MCF 10A (cell line): ENCODE data around the gene PAFAH1B1. TPM values are rescaled to one million over a fixed set of nuclear protein-coding genes. Genes with fewer than 3 reads are reported as not detected.

ENCODE experiments used
- BruUV-seq: library from RNA; stranded (reverse); fragments of 400-500 nt; replicated peaks from 2 replicates; lab custom pipeline; 2021; lab: Mats Ljungman, UMichigan
- CTCF ChIA-PET: fragments of 300-600 bp; sonication (Branson Sonifier 250); formaldehyde crosslinking; extraction: SDS; loops from one replicate; lab custom pipeline; 2021; ENCODE audit warnings: antibody characterized with exemption, inconsistent platforms; lab: Yijun Ruan, JAX
- POLR2A ChIA-PET: fragments of 300-600, 350-650 bp; sonication (Branson Sonifier 250); formaldehyde crosslinking; extraction: SDS; loops from one replicate; lab custom pipeline; 2020; ENCODE audit warnings: antibody characterized with exemption, inconsistent platforms; lab: Yijun Ruan, JAX
- DNase-seq: peaks from one replicate; pipeline ENCODE4 v3.0.0-alpha.2; 2018; ENCODE audit not compliant: unreplicated experiment
- H3K27ac Mint-ChIP-seq: one replicate; pipeline ENCODE4 v1.8.0; 2022; ENCODE audit warnings: mild to moderate bottlenecking, low read depth, mixed read lengths; ENCODE audit not compliant: unreplicated experiment
- H3K27me3 Mint-ChIP-seq: one replicate; pipeline ENCODE4 v1.8.0; 2022; ENCODE audit warnings: mixed read lengths; ENCODE audit not compliant: insufficient read depth, unreplicated experiment
- H3K36me3 Mint-ChIP-seq: one replicate; pipeline ENCODE4 v1.8.0; 2022; ENCODE audit warnings: mild to moderate bottlenecking, moderate library complexity, mixed read lengths; ENCODE audit not compliant: insufficient read depth, unreplicated experiment
- H3K4me1 Mint-ChIP-seq: one replicate; pipeline ENCODE4 v1.8.0; 2022; ENCODE audit warnings: mixed read lengths; ENCODE audit not compliant: insufficient read depth, unreplicated experiment
- H3K4me3 Mint-ChIP-seq: one replicate; pipeline ENCODE4 v1.8.0; 2022; ENCODE audit warnings: mild to moderate bottlenecking, moderate library complexity, mixed read lengths; ENCODE audit not compliant: unreplicated experiment
- H3K9me3 Mint-ChIP-seq: one replicate; pipeline ENCODE4 v1.8.0; 2022; ENCODE audit warnings: mixed read lengths; ENCODE audit not compliant: unreplicated experiment
- intact Hi-C: fragments of 100-400 bp; cut with micrococcal nuclease; formaldehyde crosslinking; loops from 2 replicates; pipeline ENCODE4 v1.14.1; 2022
- microRNA-seq: library from miRNA; unstranded; fragments of <30 nt; microRNA quantifications from one replicate; pipeline ENCODE4 v1.2.0, GENCODE V29; 2022
- total RNA-seq: library from RNA; stranded (reverse); gene quantifications from 2 replicates; pipeline ENCODE4 v1.2.3, GENCODE V29; 2022
- TF ChIP-seq, protein P1 (sequence below): fragments of 200-600 bp; IDR thresholded peaks from one replicate; pipeline ENCODE4 v1.8.0; 2022; ENCODE audit warnings: antibody characterized with exemption, mild to moderate bottlenecking; ENCODE audit not compliant: unreplicated experiment

PAFAH1B1 gene
- total RNA-seq, 1 experiment from 2014 or later = 170 TPM

DNA sequence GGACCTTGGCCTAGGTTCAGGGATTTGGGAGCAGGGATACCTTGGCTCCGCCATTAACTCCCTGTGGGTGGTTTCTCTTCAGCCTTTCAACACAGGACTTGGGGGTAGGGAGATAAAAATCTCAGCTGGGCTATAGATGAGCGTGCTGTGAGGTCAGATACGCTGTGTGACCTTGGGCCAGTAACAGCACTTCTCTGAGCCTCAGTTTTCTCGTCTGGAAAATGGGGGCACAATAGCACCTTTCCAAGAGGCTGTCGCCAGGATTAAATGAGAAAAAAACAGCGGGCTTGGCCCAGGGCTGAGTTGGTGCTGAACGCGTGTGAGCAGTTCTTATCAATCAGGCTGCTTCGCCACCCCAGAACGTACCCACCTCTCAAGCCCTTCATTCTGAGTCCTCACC lies 138.4 kb downstream of the PAFAH1B1 start:
- TF ChIP-seq, protein P1, sequence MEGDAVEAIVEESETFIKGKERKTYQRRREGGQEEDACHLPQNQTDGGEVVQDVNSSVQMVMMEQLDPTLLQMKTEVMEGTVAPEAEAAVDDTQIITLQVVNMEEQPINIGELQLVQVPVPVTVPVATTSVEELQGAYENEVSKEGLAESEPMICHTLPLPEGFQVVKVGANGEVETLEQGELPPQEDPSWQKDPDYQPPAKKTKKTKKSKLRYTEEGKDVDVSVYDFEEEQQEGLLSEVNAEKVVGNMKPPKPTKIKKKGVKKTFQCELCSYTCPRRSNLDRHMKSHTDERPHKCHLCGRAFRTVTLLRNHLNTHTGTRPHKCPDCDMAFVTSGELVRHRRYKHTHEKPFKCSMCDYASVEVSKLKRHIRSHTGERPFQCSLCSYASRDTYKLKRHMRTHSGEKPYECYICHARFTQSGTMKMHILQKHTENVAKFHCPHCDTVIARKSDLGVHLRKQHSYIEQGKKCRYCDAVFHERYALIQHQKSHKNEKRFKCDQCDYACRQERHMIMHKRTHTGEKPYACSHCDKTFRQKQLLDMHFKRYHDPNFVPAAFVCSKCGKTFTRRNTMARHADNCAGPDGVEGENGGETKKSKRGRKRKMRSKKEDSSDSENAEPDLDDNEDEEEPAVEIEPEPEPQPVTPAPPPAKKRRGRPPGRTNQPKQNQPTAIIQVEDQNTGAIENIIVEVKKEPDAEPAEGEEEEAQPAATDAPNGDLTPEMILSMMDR = no peak
- Mint-ChIP-seq H3K9me3 (no peaks in the 10 kb centered on the region), H3K27me3 (peaks cover 21% of the 10 kb centered on the region), H3K4me1 (no peaks in the 10 kb centered on the region), H3K4me3 (no peak overlapping the region), H3K27ac (no peak overlapping the region), H3K36me3 (no peaks in the 10 kb centered on the region)
- intact Hi-C loops = no loop called here
- BruUV-seq = no TSS peak
- CTCF ChIA-PET = interaction anchor here (0.7 kb wide), 1 partner anchor 11 kb away, joined by 3 read pairs; no protein-coding TSS in a partner anchor
- DNase-seq = no peak
- POLR2A ChIA-PET = no interaction called here

DNA sequence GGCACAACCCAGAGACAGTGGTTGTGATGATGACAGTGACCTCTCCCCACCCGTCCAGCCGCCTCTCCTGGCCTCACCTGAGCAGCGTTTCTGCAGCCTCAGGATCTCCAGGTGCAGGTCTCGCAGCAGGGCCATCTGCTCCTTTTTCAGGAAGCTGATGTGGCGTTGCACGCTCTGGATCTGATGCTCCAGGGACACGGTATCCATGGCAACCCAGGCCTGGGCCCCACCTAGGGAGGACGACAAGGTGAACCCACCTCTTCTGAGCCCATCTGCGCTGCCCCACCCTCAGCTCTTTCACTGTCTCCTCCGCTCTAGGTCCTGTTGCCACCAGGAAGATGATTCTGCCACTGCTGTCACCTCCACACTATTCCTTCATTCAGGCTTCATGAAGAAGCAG lies 141.5 kb downstream of the PAFAH1B1 start:
- Mint-ChIP-seq H3K4me3 (no peak overlapping the region), H3K27ac (no peak overlapping the region), H3K36me3 (no peaks in the 10 kb centered on the region), H3K9me3 (no peaks in the 10 kb centered on the region), H3K4me1 (no peaks in the 10 kb centered on the region), H3K27me3 (peaks cover 10% of the 10 kb centered on the region)
- POLR2A ChIA-PET = interaction anchor here (0.7 kb wide), 1 partner anchor 9 kb away, joined by 3 read pairs; no protein-coding TSS in a partner anchor
- TF ChIP-seq, protein P1 = no peak
- BruUV-seq = no TSS peak
- DNase-seq = no peak
- intact Hi-C loops = no loop called here
- CTCF ChIA-PET = no interaction called here

Small RNA genes lying within 50 kb of the gene (microRNA-seq; reads per million reads assigned to microRNA genes)
- not detected for gene MIR6776

Other genes starting within 250 kb of the PAFAH1B1 start
- 25.5 and 32.5 TPM in 2 replicates for gene MNT, start 192.6 kb upstream of the PAFAH1B1 start, total RNA-seq
- gene METTL16, start 81.8 kb upstream of the PAFAH1B1 start, total RNA-seq = 37.6 and 41.4 TPM in 2 replicates
- gene CLUH, start 118.1 kb downstream of the PAFAH1B1 start, total RNA-seq = 66.6 and 80.4 TPM in 2 replicates
- not detected in 2 replicates for gene CCDC92B, start 156.0 kb downstream of the PAFAH1B1 start, total RNA-seq
- gene RAP1GAP2, start 202.8 kb downstream of the PAFAH1B1 start, total RNA-seq = 33.8 and 40.2 TPM in 2 replicates